ENCODE data around the gene RNF151.

DNA sequence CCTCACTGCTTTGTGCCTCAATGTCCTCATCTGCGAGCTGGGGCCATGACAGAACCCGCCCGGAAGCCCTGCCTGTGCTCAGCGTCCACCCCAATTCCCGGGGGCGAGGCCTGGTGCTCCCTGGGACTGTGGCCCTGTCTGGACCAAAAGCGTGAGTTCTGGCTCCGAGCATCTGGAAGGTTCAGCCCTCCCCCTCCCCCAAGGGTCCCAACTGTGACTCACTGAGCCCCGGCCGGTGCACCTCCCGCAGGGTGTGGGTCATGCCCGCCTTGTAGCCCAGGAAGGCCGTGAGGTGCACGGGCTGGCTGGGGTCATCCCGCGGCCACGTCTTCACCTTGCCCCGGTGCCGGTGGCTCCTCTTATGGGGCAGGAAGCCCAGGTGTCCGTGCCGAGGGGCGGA is 12.9 kb upstream of the RNF151 start:
- no peak for TF ChIP-seq CTCF (conservative IDR thresholded peaks at IDR 0.05 in 1 of 2, IDR thresholded peaks at IDR 0.05 in 1 of 2; ENCODE audit: extremely low read depth in 1 of 2, insufficient read depth in 1 of 2, low read depth in 1 of 2, low read length in 2 of 2)
- TF ChIP-seq EZH2 (IDR thresholded peaks at IDR 0.05; ENCODE audit: borderline replicate concordance, low read length), result no peak

Data from mammary epithelial cell (primary cell).